Thymus (tissue), 11 donors: Measurements from ENCODE around the gene ADM2. TPM values are rescaled to one million over a fixed set of nuclear protein-coding genes. Genes with fewer than 3 reads are reported as not detected.

Experiments used
- DNase-seq, 9 donors: peaks; one replicate each; pipeline ENCODE4 v3.0.0-alpha.2; 2013; ENCODE audit warnings: low spot score in 9 of 9, low read depth in 6 of 9, missing footprints in 1 of 9
- H3K27ac ChIP-seq, 2 donors: one replicate each; pipeline ENCODE4 v1.5.1; 2013; ENCODE audit warnings: control low read depth in 1 of 2, low read depth in 1 of 2, low read length in 1 of 2, mild to moderate bottlenecking in 1 of 2, moderate library complexity in 1 of 2
- H3K27me3 ChIP-seq, 2 donors: one replicate each; pipeline ENCODE4 v1.5.1; 2013; ENCODE audit warnings: low read length in 1 of 2; ENCODE audit not compliant: control insufficient read depth in 2 of 2, insufficient read depth in 1 of 2
- H3K36me3 ChIP-seq, 2 donors: one replicate each; pipeline ENCODE4 v1.5.1; 2013; ENCODE audit warnings: low read length in 1 of 2, mild to moderate bottlenecking in 1 of 2, moderate library complexity in 1 of 2; ENCODE audit not compliant: control insufficient read depth in 2 of 2, insufficient read depth in 2 of 2
- H3K4me1 ChIP-seq, 2 donors: one replicate each; pipeline ENCODE4 v1.5.1; 2013; ENCODE audit warnings: low read length in 2 of 2; ENCODE audit not compliant: control insufficient read depth in 2 of 2, insufficient read depth in 2 of 2
- H3K4me3 ChIP-seq, 2 donors: one replicate each; pipeline ENCODE4 v1.5.1; 2013; ENCODE audit warnings: low read length in 2 of 2, control low read depth in 1 of 2, mild to moderate bottlenecking in 1 of 2
- H3K9me3 ChIP-seq, 2 donors: one replicate each; pipeline ENCODE4 v1.5.1; 2013; ENCODE audit warnings: low read length in 1 of 2, mild to moderate bottlenecking in 1 of 2; ENCODE audit not compliant: control insufficient read depth in 2 of 2, insufficient read depth in 1 of 2
- whole genome bisulfite sequencing: extraction: QIAGEN DNeasy Blood & Tissue Kit; methylation state at CpG from one replicate; pipeline ENCODE4 v1.1.7; 2013; 5-methylcytosine and 5-hydroxymethylcytosine counted together
- polyA plus RNA-seq: library from polyadenylated mRNA; stranded (reverse); fragments of 200-250 nt; gene quantifications from one replicate; pipeline ENCODE4 v1.2.3, GENCODE V29; 2013
- total RNA-seq: library from RNA; stranded (reverse); fragments of 120-200 nt; gene quantifications from one replicate; pipeline ENCODE4 v1.2.4, GENCODE V29; 2013
- donor health status: healthy.

The ADM2 gene
- total and polyA plus RNA-seq, 2 donors, result 1.4 to 1.5 TPM

DNA sequence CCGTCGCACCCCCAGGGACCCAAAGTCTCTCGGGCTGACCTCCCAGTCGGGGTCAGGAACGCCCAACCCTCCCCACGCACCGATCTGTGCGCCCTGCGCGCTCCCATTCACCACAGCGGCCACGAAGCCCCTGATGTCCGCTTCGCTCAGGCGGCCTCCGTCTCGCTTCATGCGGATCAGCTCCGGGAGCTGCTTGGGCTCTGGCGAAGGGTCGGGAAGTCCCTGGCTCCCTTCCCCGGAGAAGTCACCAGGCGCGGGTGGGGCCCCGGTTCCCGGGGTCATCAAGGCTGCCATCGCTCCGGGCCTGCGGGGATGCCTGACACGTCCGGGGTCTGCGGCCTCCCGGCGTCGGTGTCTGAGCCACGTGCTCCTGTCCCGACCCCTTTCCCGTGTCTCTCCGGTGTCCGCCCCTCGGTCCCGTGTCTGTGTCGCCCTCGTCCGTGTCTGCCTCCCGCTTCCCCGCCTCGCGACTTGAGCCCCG is 48.1 kb downstream of the ADM2 start:
- WGBS, result 37% methylated on average over 50 of the region's 50 CpGs
- DNase-seq, result no peak
- Histone ChIP-seq H3K9me3 (peaks cover 1 to 12% of the 10 kb centered on the region in 2 donors), H3K27ac (peak overlapping the region; percentile 80 to 91), H3K27me3 (peaks cover 58 to 79% of the 10 kb centered on the region in 2 donors), H3K4me1 (peaks cover 18 to 27% of the 10 kb centered on the region in 2 donors), H3K4me3 (peak overlapping the region; percentile 37 to 50), H3K36me3 (peaks cover 0 to 3% of the 10 kb centered on the region in 2 donors)

DNA sequence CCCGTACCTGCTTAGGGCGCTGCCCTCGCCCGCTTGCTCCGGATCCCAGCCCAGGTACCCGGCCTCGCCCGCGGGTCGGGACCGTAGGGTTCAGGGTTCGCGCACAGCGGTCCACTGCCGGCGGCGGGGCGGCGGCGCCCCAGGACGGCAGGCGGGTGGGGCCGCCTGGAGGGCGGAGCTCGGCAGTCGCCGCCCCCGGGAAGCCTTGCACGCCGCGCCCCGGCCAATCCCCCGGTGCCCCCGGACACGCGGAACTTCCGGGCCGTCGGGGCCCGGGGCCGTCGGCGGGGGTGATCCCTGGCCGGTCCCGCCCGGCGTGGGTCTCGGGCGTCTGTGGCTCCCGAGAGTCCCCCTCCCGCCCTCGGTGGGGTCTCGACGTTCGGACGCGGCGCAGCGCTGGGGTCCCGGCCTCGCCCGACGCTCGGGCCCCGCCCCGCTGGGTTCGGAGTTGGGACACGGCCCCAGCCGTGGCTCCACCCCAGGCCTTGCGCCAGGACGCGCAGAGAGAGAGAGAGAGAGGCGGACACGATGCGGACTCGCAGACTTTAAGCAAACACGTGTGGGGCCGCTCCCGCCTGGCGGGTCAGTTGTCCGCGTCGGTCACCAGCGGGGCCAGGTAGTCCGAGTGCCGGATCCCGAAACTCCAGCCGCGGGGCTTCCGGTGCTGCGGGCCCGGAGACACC is 48.7 kb downstream of the ADM2 start, which contains the start of gene TYMP:
TYMP (minus strand) TSS at position 116 of the 683 bp plus-strand sequence. CDS start 303 bp downstream, outside the sequence.
- Histone ChIP-seq H3K9me3 (peaks cover 1 to 12% of the 10 kb centered on the region in 2 donors), H3K27ac (peak within 1 kb of the TSS; percentile 80 to 97), H3K36me3 (peaks cover 0 to 3% of the 10 kb centered on the region in 2 donors), H3K4me3 (peak within 1 kb of the TSS; percentile 50), H3K27me3 (peaks cover 58 to 79% of the 10 kb centered on the region in 2 donors), H3K4me1 (peaks cover 12 to 25% of the 10 kb centered on the region in 2 donors)
- WGBS, result 2% methylated on average over 92 of the region's 92 CpGs
- peak in 1 of 9 donors; percentile 48 for DNase-seq

GRCh38 chr22:50530580-50530876 is 49.2 kb downstream of the ADM2 start:
- Histone ChIP-seq H3K4me1 (peaks cover 11 to 25% of the 10 kb centered on the region in 2 donors), H3K27me3 (peaks cover 58 to 79% of the 10 kb centered on the region in 2 donors), H3K9me3 (peaks cover 1 to 12% of the 10 kb centered on the region in 2 donors), H3K4me3 (peak overlapping the region; percentile 50), H3K27ac (peak overlapping the region; percentile 67 to 97), H3K36me3 (peaks cover 0 to 3% of the 10 kb centered on the region in 2 donors)
- no peak for DNase-seq
- 3% methylated on average over 21 of the region's 21 CpGs for WGBS

DNA sequence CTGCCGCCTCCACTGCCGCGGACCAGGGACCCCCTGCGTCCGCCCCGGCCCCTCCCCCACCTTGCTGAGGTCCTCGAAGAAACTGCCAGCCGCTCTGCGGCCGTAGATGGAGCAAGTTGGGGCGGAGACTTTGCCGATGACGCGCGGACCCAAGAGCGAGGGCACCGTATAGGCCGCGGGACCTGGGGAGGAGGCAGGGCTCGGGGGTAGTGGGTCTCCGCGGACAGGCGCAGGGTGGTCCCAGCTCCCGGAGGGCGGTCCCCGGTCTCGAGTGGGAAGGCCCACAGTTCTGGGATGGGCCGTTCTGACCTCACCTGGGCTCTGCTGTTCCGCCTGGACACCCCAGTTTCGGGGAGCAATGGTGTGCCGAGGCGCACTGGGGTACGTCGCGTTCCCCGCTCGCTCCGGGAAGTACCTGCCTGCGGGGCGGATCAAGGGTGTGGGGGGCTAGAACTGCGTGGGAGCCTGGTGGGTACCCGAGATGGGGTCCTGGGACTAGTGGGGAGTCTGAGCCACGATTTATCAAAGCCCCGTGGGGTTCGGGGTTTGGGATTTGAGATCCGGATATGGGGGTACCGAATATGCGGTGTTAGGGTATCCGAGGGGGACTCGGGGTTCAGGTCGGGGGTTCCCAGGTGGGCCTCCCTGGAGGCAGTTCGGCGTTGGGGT is 49.7 kb downstream of the ADM2 start:
- peaks cover 0 to 3% of the 10 kb centered on the region in 2 donors for H3K36me3 ChIP-seq
- peaks cover 58 to 79% of the 10 kb centered on the region in 2 donors for H3K27me3 ChIP-seq
- peaks cover 11 to 28% of the 10 kb centered on the region in 2 donors for H3K4me1 ChIP-seq
- 5% methylated on average over 53 of the region's 53 CpGs for WGBS
- peaks cover 1 to 12% of the 10 kb centered on the region in 2 donors for H3K9me3 ChIP-seq
- DNase-seq, result peak in 1 of 9 donors; percentile 59
- peak overlapping the region; percentile 67 to 97 for H3K27ac ChIP-seq
- H3K4me3 ChIP-seq, result peak overlapping the region; percentile 50

GRCh38 chr22:50531546-50531961 is 50.2 kb downstream of the ADM2 start:
- Histone ChIP-seq H3K27ac (peak overlapping the region; percentile 67 to 97), H3K27me3 (peaks cover 58 to 79% of the 10 kb centered on the region in 2 donors), H3K36me3 (peaks cover 0 to 3% of the 10 kb centered on the region in 2 donors), H3K4me1 (peaks cover 9 to 30% of the 10 kb centered on the region in 2 donors), H3K9me3 (peaks cover 1 to 12% of the 10 kb centered on the region in 2 donors), H3K4me3 (peak overlapping the region; percentile 50)
- 1% methylated on average over 44 of the region's 44 CpGs for WGBS
- DNase-seq, result peak in 1 of 9 donors; percentile 31

DNA sequence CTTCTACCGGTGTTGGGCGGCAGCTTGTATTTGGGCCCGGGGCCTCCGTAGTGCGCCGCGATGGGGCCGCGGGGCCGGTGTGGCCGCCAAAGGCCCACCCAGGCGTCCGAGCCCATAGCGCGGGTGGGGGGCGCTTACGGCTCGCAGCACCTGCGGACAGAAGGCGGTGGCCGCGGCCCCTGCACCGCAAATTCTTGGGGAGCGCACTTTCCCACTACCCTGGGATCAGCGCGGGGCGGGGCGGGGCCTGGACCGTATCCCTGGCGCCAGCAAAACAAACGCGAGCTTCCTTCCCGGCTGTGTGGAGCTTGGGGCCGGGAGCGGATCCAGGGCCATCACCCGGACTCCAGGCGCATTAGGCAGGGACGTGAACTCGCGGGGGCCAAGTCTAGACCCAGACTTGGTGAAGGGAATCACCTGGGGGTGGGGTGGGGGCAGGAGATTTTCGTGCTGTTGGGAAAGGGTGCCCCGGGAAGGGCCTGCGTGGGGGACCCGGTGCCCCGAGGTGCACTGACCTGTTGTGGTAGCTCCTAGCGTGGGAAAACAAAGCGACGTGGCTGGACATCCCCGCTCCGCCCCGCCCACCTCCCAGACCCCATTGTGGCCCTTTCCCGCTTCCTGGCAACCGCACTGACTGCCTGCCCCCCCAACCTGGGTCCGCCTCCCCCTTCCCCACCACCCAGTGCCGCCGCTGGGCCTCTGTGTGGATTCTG is 50.8 kb downstream of the ADM2 start:
- Histone ChIP-seq H3K36me3 (peaks cover 0 to 3% of the 10 kb centered on the region in 2 donors), H3K27me3 (peaks cover 58 to 74% of the 10 kb centered on the region in 2 donors), H3K4me3 (peak overlapping the region; percentile 30 to 50), H3K9me3 (peaks cover 1 to 12% of the 10 kb centered on the region in 2 donors), H3K27ac (peak overlapping the region; percentile 67 to 97), H3K4me1 (peaks cover 4 to 25% of the 10 kb centered on the region in 2 donors)
- no peak for DNase-seq
- WGBS, result 5% methylated on average over 56 of the region's 56 CpGs

GRCh38 chr22:50532824-50533796 is 51.8 kb downstream of the ADM2 start:
- peaks cover 51 to 69% of the 10 kb centered on the region in 2 donors for H3K27me3 ChIP-seq
- DNase-seq, result no peak
- no peak overlapping the region for H3K4me3 ChIP-seq
- H3K36me3 ChIP-seq, result peaks cover 0 to under 1% of the 10 kb centered on the region in 2 donors
- peak overlapping the region; percentile 42 to 67 for H3K27ac ChIP-seq
- WGBS, result 94% methylated on average over 19 of the region's 19 CpGs
- peaks cover 4 to 27% of the 10 kb centered on the region in 2 donors for H3K4me1 ChIP-seq
- H3K9me3 ChIP-seq, result peaks cover 1 to 10% of the 10 kb centered on the region in 2 donors
